CD8-positive, alpha-beta memory T cell (primary cell): ENCODE results near the gene RLN3. TPM values are rescaled to one million over a fixed set of nuclear protein-coding genes. Genes with fewer than 3 reads are reported as not detected.
"Not testable (repeated sequence)": the region's sequence is repeated elsewhere in the genome, so short reads cannot be mapped to it uniquely, and the experiment has no call there.

Experiments
- CTCF ChIA-PET: fragments of 350-600 bp; sonication (Branson Sonifier 250); formaldehyde crosslinking; loops from one replicate; lab custom pipeline; 2021; ENCODE audit warnings: antibody characterized with exemption; lab: Charles Lee
- POLR2A ChIA-PET: fragments of 350-600 bp; sonication (Branson Sonifier 250); formaldehyde crosslinking; loops from one replicate; lab custom pipeline; 2021; ENCODE audit warnings: antibody characterized with exemption; lab: Charles Lee
- DNase-seq, 5 donors: peaks; one replicate each; pipeline versions ENCODE4 v3.0.0 to v3.0.0-alpha.2; 2020 to 2022; ENCODE audit warnings: mixed read lengths in 1 of 5
- H3K27ac ChIP-seq: one replicate; pipeline ENCODE4 v1.7.0; 2013; ENCODE audit warnings: low read depth, mild to moderate bottlenecking, low read length, moderate library complexity
- H3K27me3 ChIP-seq: 2 replicates; pipeline ENCODE4 v1.7.0; 2013; ENCODE audit warnings: low read length, mild to moderate bottlenecking; ENCODE audit not compliant: insufficient read depth, poor library complexity, severe bottlenecking
- H3K36me3 ChIP-seq: 2 replicates; pipeline ENCODE4 v1.7.0; 2013; ENCODE audit warnings: mild to moderate bottlenecking, low read length, moderate library complexity; ENCODE audit not compliant: insufficient read depth
- H3K4me1 ChIP-seq: 2 replicates; pipeline ENCODE4 v1.7.0; 2013; ENCODE audit warnings: mild to moderate bottlenecking, low read length, moderate library complexity; ENCODE audit not compliant: insufficient read depth
- H3K4me3 ChIP-seq: 2 replicates; pipeline ENCODE4 v1.7.0; 2013; ENCODE audit warnings: mild to moderate bottlenecking, low read length
- H3K9me3 ChIP-seq: 2 replicates; pipeline ENCODE4 v1.7.0; 2013; ENCODE audit warnings: mild to moderate bottlenecking, low read length
- H3K27ac Mint-ChIP-seq, 8 donors: one replicate each; pipeline ENCODE4 v1.8.0; 2020 to 2021; ENCODE audit warnings: mixed read lengths in 8 of 8, mild to moderate bottlenecking in 6 of 8, inconsistent platforms in 3 of 8, moderate library complexity in 3 of 8
- H3K27me3 Mint-ChIP-seq, 2 donors: one replicate each; pipeline ENCODE4 v1.8.0; 2020 to 2021; ENCODE audit warnings: mixed read lengths in 2 of 2, mild to moderate bottlenecking in 1 of 2, moderate library complexity in 1 of 2
- H3K36me3 Mint-ChIP-seq, 3 donors: one replicate each; pipeline ENCODE4 v1.8.0; 2020 to 2021; ENCODE audit warnings: mixed read lengths in 3 of 3, inconsistent platforms in 1 of 3, mild to moderate bottlenecking in 1 of 3
- H3K4me1 Mint-ChIP-seq, 3 donors: one replicate each; pipeline ENCODE4 v1.8.0; 2020 to 2021; ENCODE audit warnings: mixed read lengths in 3 of 3, inconsistent platforms in 1 of 3, mild to moderate bottlenecking in 1 of 3
- H3K4me3 Mint-ChIP-seq, 7 donors: one replicate each; pipeline ENCODE4 v1.8.0; 2020 to 2021; ENCODE audit warnings: mixed read lengths in 7 of 7, mild to moderate bottlenecking in 6 of 7, moderate library complexity in 4 of 7, inconsistent platforms in 2 of 7
- H3K9me3 Mint-ChIP-seq, 5 donors: one replicate each; pipeline ENCODE4 v1.8.0; 2020 to 2022; ENCODE audit warnings: mixed read lengths in 5 of 5, mild to moderate bottlenecking in 3 of 5, moderate library complexity in 2 of 5, inconsistent platforms in 1 of 5
- polyA plus RNA-seq: library from polyadenylated mRNA; unstranded; fragments of 300-500 nt; fragmentation: Illumina TruSeq; gene quantifications from one replicate; pipeline ENCODE4 v1.2.3, GENCODE V29; 2021
- total RNA-seq, 2 experiments: library from RNA; stranded (reverse); gene quantifications; one replicate each; pipeline ENCODE4 v1.2.3, GENCODE V29; 2021

Gene RLN3
- total and polyA plus RNA-seq, 3 experiments from 2014 or later, result not detected

GRCh38 chr19:14028901-14029300 lies 953 bp downstream of the RLN3 start:
- ChIA-PET CTCF (interaction anchor here (0.8 kb wide), 1 partner anchor 108 kb away, joined by 3 read pairs; no protein-coding TSS in a partner anchor), POLR2A (interaction anchor here (0.5 kb wide), 1 partner anchor 144 kb away, joined by 3 read pairs; no protein-coding TSS in a partner anchor)
- no peaks in the 10 kb centered on the region for H3K36me3 ChIP-seq
- Mint-ChIP-seq H3K4me3 (peak overlapping the region in 2 of 7 donors; percentile 28 to 78), H3K9me3 (no peaks in the 10 kb centered on the region), H3K4me1 (peaks cover 19 to 32% (median 25%) of the 10 kb centered on the region in 3 donors), H3K27me3 (no peaks in the 10 kb centered on the region), H3K36me3 (peaks cover under 1 to 8% (median under 1%) of the 10 kb centered on the region in 3 donors), H3K27ac (peak overlapping the region in 7 of 8 donors; percentile 19 to 93 (median 59))
- peaks cover 21% of the 10 kb centered on the region for H3K4me1 ChIP-seq
- H3K9me3 ChIP-seq, result no peaks in the 10 kb centered on the region
- H3K4me3 ChIP-seq, result no peak overlapping the region
- no peak overlapping the region for H3K27ac ChIP-seq
- no peak for DNase-seq
- H3K27me3 ChIP-seq, result no peaks in the 10 kb centered on the region

DNA sequence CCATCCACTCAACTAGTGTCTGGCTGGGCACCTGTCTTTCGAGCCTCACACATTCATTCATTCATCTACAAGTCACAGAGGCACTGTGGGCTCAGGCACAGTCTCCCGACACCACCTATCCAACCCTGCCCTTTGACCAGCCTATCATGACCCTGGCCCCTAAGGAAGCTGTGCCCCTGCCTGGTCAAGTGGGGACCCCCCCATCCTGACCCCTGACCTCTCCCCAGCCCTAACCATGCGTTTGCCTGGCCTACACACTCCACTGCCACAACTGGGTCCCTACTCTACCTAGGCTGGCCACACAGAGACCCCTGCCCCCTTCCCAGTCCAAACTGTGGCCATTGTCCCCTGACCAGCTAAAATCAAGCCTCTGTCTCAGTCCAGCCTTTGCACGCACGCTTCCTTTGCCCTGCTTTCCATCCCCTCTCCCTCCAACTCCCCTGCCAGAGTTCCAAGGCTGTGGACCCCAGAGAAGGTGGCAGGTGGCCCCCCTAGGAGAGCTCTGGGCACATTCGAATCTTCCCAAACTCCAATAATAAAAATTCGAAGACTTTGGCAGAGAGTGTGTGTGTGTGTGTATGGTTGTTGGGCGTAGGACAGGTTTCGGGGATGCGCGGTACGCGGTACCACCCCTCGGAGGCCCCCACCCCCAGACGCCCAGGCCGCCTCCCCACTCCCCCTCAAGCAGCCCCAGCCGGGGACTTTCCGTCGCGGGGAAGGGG lies 3.2 kb downstream of the RLN3 start:
- H3K4me1 Mint-ChIP-seq, result peaks cover 22 to 40% (median 35%) of the 10 kb centered on the region in 3 donors

GRCh38 chr19:14031719-14032480 lies 4.0 kb downstream of the RLN3 start, which contains the start of gene IL27RA:
IL27RA (plus strand) TSS chr19:14031762; CDS start chr19:14031873, 111 bp downstream.
- Histone ChIP-seq H3K36me3 (no peaks in the 10 kb centered on the region), H3K4me3 (peak within 1 kb of the TSS; percentile 69), H3K27ac (peak within 1 kb of the TSS; percentile 97), H3K27me3 (no peaks in the 10 kb centered on the region), H3K4me1 (peaks cover 24% of the 10 kb centered on the region), H3K9me3 (no peaks in the 10 kb centered on the region)
- Mint-ChIP-seq H3K27ac (peak within 1 kb of the TSS; percentile 86 to 99 (median 98)), H3K4me1 (peaks cover 23 to 43% (median 37%) of the 10 kb centered on the region in 3 donors), H3K9me3 (no peaks in the 10 kb centered on the region), H3K4me3 (peak within 1 kb of the TSS; percentile 86 to 99 (median 94)), H3K36me3 (peaks cover 3 to 20% (median 5%) of the 10 kb centered on the region in 3 donors), H3K27me3 (no peaks in the 10 kb centered on the region)
- CTCF ChIA-PET, result interaction anchor here (0.9 to 2.5 kb wide), 19 partner anchors 8 to 151 kb away, joined by 3 to 19 read pairs (median 4); partner anchors contain the start of genes BRME1, CC2D1A and RFX1
- peak; percentile 70 to 92 (median 83) for DNase-seq
- POLR2A ChIA-PET, result interaction anchor here (0.5 to 3.6 kb wide), 23 partner anchors 10 to 185 kb away, joined by 3 to 47 read pairs (median 4); partner anchors contain the start of genes DCAF15 and RFX1

More for the DNA sequence above, 3.2 kb downstream of the RLN3 start:
- Histone ChIP-seq H3K27ac (peak overlapping the region; percentile 97), H3K4me3 (peak overlapping the region; percentile 69), H3K27me3 (no peaks in the 10 kb centered on the region), H3K4me1 (peaks cover 24% of the 10 kb centered on the region), H3K9me3 (no peaks in the 10 kb centered on the region), H3K36me3 (no peaks in the 10 kb centered on the region)
- Mint-ChIP-seq H3K36me3 (peaks cover 3 to 16% (median 4%) of the 10 kb centered on the region in 3 donors), H3K27ac (peak overlapping the region; percentile 86 to 99 (median 98)), H3K9me3 (no peaks in the 10 kb centered on the region), H3K27me3 (no peaks in the 10 kb centered on the region), H3K4me3 (peak overlapping the region; percentile 86 to 99 (median 94))
- POLR2A ChIA-PET, result interaction anchor here (0.5 to 3.6 kb wide), 23 partner anchors 9 to 185 kb away, joined by 3 to 47 read pairs (median 5); partner anchors contain the start of genes DCAF15 and RFX1
- peak in 3 of 5 donors; percentile 69 to 90 (median 79) for DNase-seq
- CTCF ChIA-PET, result interaction anchor here (0.8 to 2.5 kb wide), 23 partner anchors 9 to 150 kb away, joined by 3 to 19 read pairs (median 4); partner anchors contain the start of genes ASF1B, BRME1, CC2D1A and MISP3

- Histone ChIP-seq H3K27me3 (no peaks in the 10 kb centered on the region), H3K27ac (no peak overlapping the region), H3K4me3 (no peak overlapping the region), H3K36me3 (peaks cover 7% of the 10 kb centered on the region), H3K9me3 (no peaks in the 10 kb centered on the region), H3K4me1 (peaks cover 24% of the 10 kb centered on the region)
- H3K4me1 Mint-ChIP-seq, result peaks cover 25 to 46% (median 43%) of the 10 kb centered on the region in 3 donors
- peak overlapping the region; percentile 13 to 68 (median 57) for H3K4me3 Mint-ChIP-seq
- peak overlapping the region; percentile 37 to 92 (median 64) for H3K27ac Mint-ChIP-seq
- ChIA-PET CTCF (interaction anchor here (1.5 kb wide), 1 partner anchor 8 kb away, joined by 4 read pairs; no protein-coding TSS in a partner anchor), POLR2A (no interaction called here)
- no peak for DNase-seq
- no peaks in the 10 kb centered on the region for H3K9me3 Mint-ChIP-seq
- H3K27me3 Mint-ChIP-seq, result no peaks in the 10 kb centered on the region
- peaks cover 3 to 38% (median 5%) of the 10 kb centered on the region in 3 donors for H3K36me3 Mint-ChIP-seq
Measured at GRCh38 chr19:14033946-14034345, 6.0 kb downstream of the RLN3 start.

- DNase-seq, H3K9me3 Mint-ChIP-seq, H3K27ac Mint-ChIP-seq, H3K27me3 Mint-ChIP-seq, H3K27me3 ChIP-seq, H3K4me3 Mint-ChIP-seq, H3K4me3 ChIP-seq, H3K9me3 ChIP-seq, H3K27ac ChIP-seq, POLR2A ChIA-PET: not testable (repeated sequence)
- Mint-ChIP-seq H3K36me3 (peaks cover 3 to 50% (median 5%) of the 10 kb centered on the region in 3 donors), H3K4me1 (peaks cover 25 to 44% (median 40%) of the 10 kb centered on the region in 3 donors)
- Histone ChIP-seq H3K4me1 (peaks cover 23% of the 10 kb centered on the region), H3K36me3 (peaks cover 18% of the 10 kb centered on the region)
- CTCF ChIA-PET, result interaction anchor here (1.0 to 1.6 kb wide), 2 partner anchors 14 to 132 kb away, joined by 3 read pairs; no protein-coding TSS in a partner anchor
Measured at GRCh38 chr19:14035159-14035558, 7.2 kb downstream of the RLN3 start.

DNA sequence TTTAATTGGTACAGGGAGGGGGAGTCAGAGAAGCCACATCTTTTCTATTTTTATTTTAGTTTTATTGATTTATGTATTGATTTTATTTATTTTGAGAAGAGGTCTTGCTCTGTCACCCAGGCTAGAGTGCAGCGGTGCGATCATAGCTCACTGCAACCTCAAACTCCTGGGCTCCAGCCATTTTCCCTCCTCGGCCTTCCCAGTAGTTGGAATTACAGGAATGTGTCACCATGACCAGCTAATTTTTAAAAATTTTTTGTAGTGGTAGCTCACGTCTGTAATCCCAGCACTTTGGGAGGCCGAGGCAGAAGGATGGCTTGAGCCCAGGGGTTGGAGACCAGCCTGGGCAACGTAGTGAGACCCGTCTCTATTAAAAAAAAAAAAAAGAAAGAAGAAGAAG lies 7.8 kb downstream of the RLN3 start:
- H3K36me3 ChIP-seq, result peaks cover 18% of the 10 kb centered on the region

GRCh38 chr19:14039181-14039580 lies 11.2 kb downstream of the RLN3 start:
- H3K9me3 ChIP-seq, result no peaks in the 10 kb centered on the region
- H3K27ac ChIP-seq, result no peak overlapping the region
- H3K4me1 ChIP-seq, result peaks cover 7% of the 10 kb centered on the region
- Mint-ChIP-seq H3K9me3 (no peaks in the 10 kb centered on the region), H3K4me1 (peaks cover 19 to 32% (median 29%) of the 10 kb centered on the region in 3 donors), H3K27me3 (no peaks in the 10 kb centered on the region), H3K36me3 (peaks cover 6 to 63% (median 7%) of the 10 kb centered on the region in 3 donors), H3K27ac (peak overlapping the region in 2 of 8 donors; percentile 23 to 74), H3K4me3 (no peak overlapping the region)
- peaks cover 31% of the 10 kb centered on the region for H3K36me3 ChIP-seq
- no peaks in the 10 kb centered on the region for H3K27me3 ChIP-seq
- no peak overlapping the region for H3K4me3 ChIP-seq
- DNase-seq, result no peak
- ChIA-PET POLR2A (no interaction called here), CTCF (interaction anchor here (1.3 kb wide), 1 partner anchor 9 kb away, joined by 4 read pairs; no protein-coding TSS in a partner anchor)

More for the DNA sequence above, 7.8 kb downstream of the RLN3 start:
- Histone ChIP-seq H3K27ac (no peak overlapping the region), H3K4me3 (no peak overlapping the region), H3K4me1 (peaks cover 18% of the 10 kb centered on the region), H3K9me3 (no peaks in the 10 kb centered on the region), H3K27me3 (no peaks in the 10 kb centered on the region)
- H3K27ac Mint-ChIP-seq, result peak overlapping the region in 1 of 8 donors; percentile 26
- ChIA-PET POLR2A (interaction anchor here (0.6 to 0.7 kb wide), 3 partner anchors 77 to 209 kb away, joined by 3 to 4 read pairs (median 3); no protein-coding TSS in a partner anchor), CTCF (interaction anchor here (1.0 to 1.6 kb wide), 2 partner anchors 13 to 132 kb away, joined by 3 read pairs; no protein-coding TSS in a partner anchor)
- H3K4me1 Mint-ChIP-seq, result peaks cover 22 to 39% (median 36%) of the 10 kb centered on the region in 3 donors
- no peaks in the 10 kb centered on the region for H3K27me3 Mint-ChIP-seq
- H3K4me3 Mint-ChIP-seq, result peak overlapping the region in 1 of 7 donors; percentile 44
- no peaks in the 10 kb centered on the region for H3K9me3 Mint-ChIP-seq
- peaks cover 3 to 55% (median 5%) of the 10 kb centered on the region in 3 donors for H3K36me3 Mint-ChIP-seq
- DNase-seq, result no peak
